CD8-positive, alpha-beta memory T cell (primary cell): ENCODE measurements around the gene TPRG1. TPM values are rescaled to one million over a fixed set of nuclear protein-coding genes. Genes with fewer than 3 reads are reported as not detected.

Experiments
- CTCF ChIA-PET: fragments of 350-600 bp; sonication (Branson Sonifier 250); formaldehyde crosslinking; loops from one replicate; lab custom pipeline; 2021; ENCODE audit warnings: antibody characterized with exemption; lab: Charles Lee
- POLR2A ChIA-PET: fragments of 350-600 bp; sonication (Branson Sonifier 250); formaldehyde crosslinking; loops from one replicate; lab custom pipeline; 2021; ENCODE audit warnings: antibody characterized with exemption; lab: Charles Lee
- DNase-seq, 5 donors: peaks; one replicate each; pipeline versions ENCODE4 v3.0.0 to v3.0.0-alpha.2; 2020 to 2022; ENCODE audit warnings: mixed read lengths in 1 of 5
- H3K27ac ChIP-seq: one replicate; pipeline ENCODE4 v1.7.0; 2013; ENCODE audit warnings: low read depth, mild to moderate bottlenecking, low read length, moderate library complexity
- H3K27me3 ChIP-seq: 2 replicates; pipeline ENCODE4 v1.7.0; 2013; ENCODE audit warnings: low read length, mild to moderate bottlenecking; ENCODE audit not compliant: insufficient read depth, poor library complexity, severe bottlenecking
- H3K36me3 ChIP-seq: 2 replicates; pipeline ENCODE4 v1.7.0; 2013; ENCODE audit warnings: mild to moderate bottlenecking, low read length, moderate library complexity; ENCODE audit not compliant: insufficient read depth
- H3K4me1 ChIP-seq: 2 replicates; pipeline ENCODE4 v1.7.0; 2013; ENCODE audit warnings: mild to moderate bottlenecking, low read length, moderate library complexity; ENCODE audit not compliant: insufficient read depth
- H3K4me3 ChIP-seq: 2 replicates; pipeline ENCODE4 v1.7.0; 2013; ENCODE audit warnings: mild to moderate bottlenecking, low read length
- H3K9me3 ChIP-seq: 2 replicates; pipeline ENCODE4 v1.7.0; 2013; ENCODE audit warnings: mild to moderate bottlenecking, low read length
- H3K27ac Mint-ChIP-seq, 8 donors: one replicate each; pipeline ENCODE4 v1.8.0; 2020 to 2021; ENCODE audit warnings: mixed read lengths in 8 of 8, mild to moderate bottlenecking in 6 of 8, inconsistent platforms in 3 of 8, moderate library complexity in 3 of 8
- H3K27me3 Mint-ChIP-seq, 2 donors: one replicate each; pipeline ENCODE4 v1.8.0; 2020 to 2021; ENCODE audit warnings: mixed read lengths in 2 of 2, mild to moderate bottlenecking in 1 of 2, moderate library complexity in 1 of 2
- H3K36me3 Mint-ChIP-seq, 3 donors: one replicate each; pipeline ENCODE4 v1.8.0; 2020 to 2021; ENCODE audit warnings: mixed read lengths in 3 of 3, inconsistent platforms in 1 of 3, mild to moderate bottlenecking in 1 of 3
- H3K4me1 Mint-ChIP-seq, 3 donors: one replicate each; pipeline ENCODE4 v1.8.0; 2020 to 2021; ENCODE audit warnings: mixed read lengths in 3 of 3, inconsistent platforms in 1 of 3, mild to moderate bottlenecking in 1 of 3
- H3K4me3 Mint-ChIP-seq, 7 donors: one replicate each; pipeline ENCODE4 v1.8.0; 2020 to 2021; ENCODE audit warnings: mixed read lengths in 7 of 7, mild to moderate bottlenecking in 6 of 7, moderate library complexity in 4 of 7, inconsistent platforms in 2 of 7
- H3K9me3 Mint-ChIP-seq, 5 donors: one replicate each; pipeline ENCODE4 v1.8.0; 2020 to 2022; ENCODE audit warnings: mixed read lengths in 5 of 5, mild to moderate bottlenecking in 3 of 5, moderate library complexity in 2 of 5, inconsistent platforms in 1 of 5
- polyA plus RNA-seq: library from polyadenylated mRNA; unstranded; fragments of 300-500 nt; fragmentation: Illumina TruSeq; gene quantifications from one replicate; pipeline ENCODE4 v1.2.3, GENCODE V29; 2021
- total RNA-seq, 2 experiments: library from RNA; stranded (reverse); gene quantifications; one replicate each; pipeline ENCODE4 v1.2.3, GENCODE V29; 2021

Gene TPRG1
- total and polyA plus RNA-seq, 3 experiments from 2014 or later, result 28.6 to 30.5 (median 29.6) TPM

GRCh38 chr3:189311521-189311920 lies 139.8 kb downstream of the TPRG1 start:
- Mint-ChIP-seq H3K27me3 (no peaks in the 10 kb centered on the region), H3K4me3 (no peak overlapping the region), H3K9me3 (no peaks in the 10 kb centered on the region), H3K36me3 (peaks cover 3 to 19% (median 3%) of the 10 kb centered on the region in 3 donors), H3K27ac (no peak overlapping the region), H3K4me1 (peaks cover 0 to 12% (median 6%) of the 10 kb centered on the region in 3 donors)
- no peak for DNase-seq
- peaks cover 1% of the 10 kb centered on the region for H3K4me1 ChIP-seq
- no peaks in the 10 kb centered on the region for H3K9me3 ChIP-seq
- no peak overlapping the region for H3K4me3 ChIP-seq
- POLR2A ChIA-PET, result no interaction called here
- no peaks in the 10 kb centered on the region for H3K36me3 ChIP-seq
- H3K27ac ChIP-seq, result no peak overlapping the region
- no peaks in the 10 kb centered on the region for H3K27me3 ChIP-seq
- CTCF ChIA-PET, result no interaction called here

GRCh38 chr3:189312866-189313265 lies 141.1 kb downstream of the TPRG1 start:
- POLR2A ChIA-PET, result no interaction called here
- H3K27ac ChIP-seq, result no peak overlapping the region
- Mint-ChIP-seq H3K4me3 (no peak overlapping the region), H3K9me3 (no peaks in the 10 kb centered on the region), H3K27me3 (no peaks in the 10 kb centered on the region), H3K4me1 (peaks cover 0 to 16% (median 6%) of the 10 kb centered on the region in 3 donors), H3K36me3 (peaks cover 3 to 19% (median 7%) of the 10 kb centered on the region in 3 donors), H3K27ac (no peak overlapping the region)
- no peaks in the 10 kb centered on the region for H3K9me3 ChIP-seq
- CTCF ChIA-PET, result no interaction called here
- no peaks in the 10 kb centered on the region for H3K36me3 ChIP-seq
- H3K27me3 ChIP-seq, result no peaks in the 10 kb centered on the region
- peaks cover 5% of the 10 kb centered on the region for H3K4me1 ChIP-seq
- no peak overlapping the region for H3K4me3 ChIP-seq
- DNase-seq, result no peak

GRCh38 chr3:189316296-189317019 lies 144.7 kb downstream of the TPRG1 start:
- H3K4me1 ChIP-seq, result peaks cover 5% of the 10 kb centered on the region
- CTCF ChIA-PET, result no interaction called here
- H3K9me3 Mint-ChIP-seq, result no peaks in the 10 kb centered on the region
- peaks cover 0 to 16% (median 6%) of the 10 kb centered on the region in 3 donors for H3K4me1 Mint-ChIP-seq
- no peak overlapping the region for H3K4me3 Mint-ChIP-seq
- no peaks in the 10 kb centered on the region for H3K36me3 ChIP-seq
- H3K27me3 Mint-ChIP-seq, result no peaks in the 10 kb centered on the region
- H3K27me3 ChIP-seq, result no peaks in the 10 kb centered on the region
- H3K27ac ChIP-seq, result no peak overlapping the region
- peaks cover 4 to 13% (median 13%) of the 10 kb centered on the region in 3 donors for H3K36me3 Mint-ChIP-seq
- DNase-seq, result no peak
- H3K9me3 ChIP-seq, result no peaks in the 10 kb centered on the region
- no peak overlapping the region for H3K27ac Mint-ChIP-seq
- POLR2A ChIA-PET, result no interaction called here
- H3K4me3 ChIP-seq, result no peak overlapping the region

GRCh38 chr3:189317911-189318310 lies 146.1 kb downstream of the TPRG1 start:
- no peak overlapping the region for H3K4me3 ChIP-seq
- H3K27ac Mint-ChIP-seq, result no peak overlapping the region
- no peaks in the 10 kb centered on the region for H3K27me3 ChIP-seq
- H3K27ac ChIP-seq, result no peak overlapping the region
- H3K36me3 ChIP-seq, result no peaks in the 10 kb centered on the region
- H3K4me1 ChIP-seq, result peaks cover 5% of the 10 kb centered on the region
- CTCF ChIA-PET, result no interaction called here
- H3K9me3 ChIP-seq, result no peaks in the 10 kb centered on the region
- H3K27me3 Mint-ChIP-seq, result no peaks in the 10 kb centered on the region
- H3K9me3 Mint-ChIP-seq, result peaks cover 0 to 2% (median 0%) of the 10 kb centered on the region in 5 donors
- peaks cover 4 to 23% (median 14%) of the 10 kb centered on the region in 3 donors for H3K4me1 Mint-ChIP-seq
- POLR2A ChIA-PET, result no interaction called here
- H3K4me3 Mint-ChIP-seq, result no peak overlapping the region
- peaks cover 3 to 17% (median 14%) of the 10 kb centered on the region in 3 donors for H3K36me3 Mint-ChIP-seq
- no peak for DNase-seq

- no peak overlapping the region for H3K27ac ChIP-seq
- H3K4me3 ChIP-seq, result no peak overlapping the region
- ChIA-PET CTCF (interaction anchor here (1.7 to 2.1 kb wide), 2 partner anchors 15 to 48 kb away, joined by 3 to 5 read pairs; no protein-coding TSS in a partner anchor), POLR2A (no interaction called here)
- no peaks in the 10 kb centered on the region for H3K36me3 ChIP-seq
- no peak overlapping the region for H3K4me3 Mint-ChIP-seq
- no peak overlapping the region for H3K27ac Mint-ChIP-seq
- H3K9me3 Mint-ChIP-seq, result peaks cover 0 to 2% (median 0%) of the 10 kb centered on the region in 5 donors
- peaks cover 3 to 17% (median 10%) of the 10 kb centered on the region in 3 donors for H3K36me3 Mint-ChIP-seq
- no peaks in the 10 kb centered on the region for H3K27me3 ChIP-seq
- H3K4me1 Mint-ChIP-seq, result peaks cover 28 to 48% (median 40%) of the 10 kb centered on the region in 3 donors
- peaks cover 25% of the 10 kb centered on the region for H3K4me1 ChIP-seq
- H3K27me3 Mint-ChIP-seq, result peaks cover 0 to 2% of the 10 kb centered on the region in 2 donors
- H3K9me3 ChIP-seq, result no peaks in the 10 kb centered on the region
- no peak for DNase-seq
These were observed 148.7 kb downstream of the TPRG1 start for GRCh38 chr3:189320511-189320910.

- Mint-ChIP-seq H3K27me3 (peaks cover 0 to 2% of the 10 kb centered on the region in 2 donors), H3K4me3 (no peak overlapping the region), H3K4me1 (peaks cover 41 to 52% (median 52%) of the 10 kb centered on the region in 3 donors), H3K9me3 (peaks cover 0 to 2% (median 0%) of the 10 kb centered on the region in 5 donors), H3K27ac (peak overlapping the region in 2 of 8 donors; percentile 22 to 33), H3K36me3 (peaks cover 3 to 17% (median 10%) of the 10 kb centered on the region in 3 donors)
- CTCF ChIA-PET, result interaction anchor here (1.7 to 2.1 kb wide), 2 partner anchors 13 to 50 kb away, joined by 3 to 5 read pairs; no protein-coding TSS in a partner anchor
- no peaks in the 10 kb centered on the region for H3K9me3 ChIP-seq
- H3K4me3 ChIP-seq, result no peak overlapping the region
- no peak for DNase-seq
- peaks cover 37% of the 10 kb centered on the region for H3K4me1 ChIP-seq
- H3K27ac ChIP-seq, result no peak overlapping the region
- POLR2A ChIA-PET, result no interaction called here
- H3K27me3 ChIP-seq, result no peaks in the 10 kb centered on the region
- H3K36me3 ChIP-seq, result no peaks in the 10 kb centered on the region
These were observed 150.6 kb downstream of the TPRG1 start for GRCh38 chr3:189322339-189322738.

GRCh38 chr3:189324538-189325138 lies 152.9 kb downstream of the TPRG1 start:
- H3K4me1 Mint-ChIP-seq, result peaks cover 42 to 69% (median 68%) of the 10 kb centered on the region in 3 donors
- peak overlapping the region; percentile 85 to 97 (median 92) for H3K27ac Mint-ChIP-seq
- POLR2A ChIA-PET, result interaction anchor here (0.9 to 1.4 kb wide), 2 partner anchors 10 to 31 kb away, joined by 3 to 7 read pairs; no protein-coding TSS in a partner anchor
- peak overlapping the region; percentile 73 to 92 (median 83) for H3K4me3 Mint-ChIP-seq
- no peaks in the 10 kb centered on the region for H3K27me3 ChIP-seq
- H3K27me3 Mint-ChIP-seq, result peaks cover 0 to 2% of the 10 kb centered on the region in 2 donors
- CTCF ChIA-PET, result interaction anchor here (0.7 to 2.9 kb wide), 4 partner anchors 15 to 106 kb away, joined by 3 to 7 read pairs (median 4); no protein-coding TSS in a partner anchor
- peaks cover 0 to 2% (median 0%) of the 10 kb centered on the region in 5 donors for H3K9me3 Mint-ChIP-seq
- H3K36me3 ChIP-seq, result no peaks in the 10 kb centered on the region
- H3K27ac ChIP-seq, result peak overlapping the region; percentile 12
- peaks cover 3 to 12% (median 10%) of the 10 kb centered on the region in 3 donors for H3K36me3 Mint-ChIP-seq
- peaks cover 45% of the 10 kb centered on the region for H3K4me1 ChIP-seq
- H3K9me3 ChIP-seq, result no peaks in the 10 kb centered on the region
- DNase-seq, result peak; percentile 60 to 93 (median 92)
- H3K4me3 ChIP-seq, result peak overlapping the region; percentile 21
